ENCODE measurements around the gene RPL7L1.

GRCh38 chr6:42841844-42842584, 37.4 kb upstream of the RPL7L1 start:
- TF ChIP-seq EZH2 (IDR thresholded peaks at IDR 0.05; ENCODE audit: low read depth) (no peak), CTCF (conservative IDR thresholded peaks at IDR 0.05) (no peak)

All from PC-9 (cell line).